HFF-Myc (cell line): ENCODE measurements around the gene CDC73.

Source experiments
- DNase-seq: peaks from one replicate; pipeline ENCODE4 v3.0.0-alpha.2; 2011; ENCODE audit warnings: low read depth; ENCODE audit errors: extremely low read depth
- H3K4me3 ChIP-seq: replicated peaks from 2 replicates; pipeline ENCODE4 v1.5.1; 2011; ENCODE audit warnings: low read depth, mild to moderate bottlenecking, control low read depth, low read length
- CTCF ChIP-seq: IDR thresholded peaks from 2 replicates; pipeline ENCODE4 v1.5.1; 2012; ENCODE audit warnings: mild to moderate bottlenecking, low read depth, low read length, control low read depth; ENCODE audit errors: missing control alignments

CDC73 gene

GRCh38 chr1:193141804-193142203 is 20.0 kb downstream of the CDC73 start:
- DNase-seq, result no peak
- TF ChIP-seq CTCF, result no peak
- H3K4me3 ChIP-seq, result no peak overlapping the region

- no peak for TF ChIP-seq CTCF
Measured at GRCh38 chr1:193142409-193142808, 20.6 kb downstream of the CDC73 start.

GRCh38 chr1:193143285-193143684 is 21.5 kb downstream of the CDC73 start:
- no peak overlapping the region for H3K4me3 ChIP-seq
- DNase-seq, result no peak
- no peak for TF ChIP-seq CTCF

More at GRCh38 chr1:193142409-193142808, 20.6 kb downstream of the CDC73 start:
- no peak overlapping the region for H3K4me3 ChIP-seq
- DNase-seq, result no peak

GRCh38 chr1:193144361-193144938 is 22.6 kb downstream of the CDC73 start:
- no peak for TF ChIP-seq CTCF
- H3K4me3 ChIP-seq, result no peak overlapping the region
- no peak for DNase-seq

- no peak overlapping the region for H3K4me3 ChIP-seq
- DNase-seq, result no peak
- no peak for TF ChIP-seq CTCF
Measured at GRCh38 chr1:193144999-193145398, 23.2 kb downstream of the CDC73 start.

- no peak for DNase-seq
- no peak for TF ChIP-seq CTCF
- H3K4me3 ChIP-seq, result no peak overlapping the region
Measured at GRCh38 chr1:193156117-193156821, 34.4 kb downstream of the CDC73 start.

GRCh38 chr1:193156822-193157142 is 35.0 kb downstream of the CDC73 start:
- no peak overlapping the region for H3K4me3 ChIP-seq
- no peak for DNase-seq
- TF ChIP-seq CTCF, result no peak
